ENCODE results near the gene PEX11A.

PEX11A gene

GRCh38 chr15:89666858-89667705 is 23.5 kb downstream of the PEX11A start:
- Histone ChIP-seq H3K9me3 (ENCODE audit: control insufficient read depth, insufficient read depth, low read depth, low read length) (no peaks in the 10 kb centered on the region), H3K4me1 (ENCODE audit: control insufficient read depth, insufficient read depth, low read length) (no peaks in the 10 kb centered on the region), H3K4me3 (ENCODE audit: low read depth, low read length) (no peak overlapping the region), H3K27ac (ENCODE audit: extremely low read depth, low read depth, low read length) (no peak overlapping the region), H3K36me3 (ENCODE audit: control insufficient read depth in 2 of 2, insufficient read depth in 1 of 2, low read length in 2 of 2) (no peaks in the 10 kb centered on the region)
- TF ChIP-seq ZNF791 (tag by site-specific recombination; IDR thresholded peaks at IDR 0.05) (no peak), ZNF112 (tag by site-specific recombination; IDR thresholded peaks at IDR 0.05) (no peak), ZNF362 (tag by site-specific recombination; IDR thresholded peaks at IDR 0.05) (no peak), SETDB1 (IDR thresholded peaks at IDR 0.05; ENCODE audit: insufficient read length, low read length) (no peak), ZNF521 (tag by site-specific recombination; IDR thresholded peaks at IDR 0.05) (no peak), ZFP69B (tag by site-specific recombination; IDR thresholded peaks at IDR 0.05) (no peak), BCL6B (tag by site-specific recombination; IDR thresholded peaks at IDR 0.05) (no peak), ZNF473 (tag by site-specific recombination; IDR thresholded peaks at IDR 0.05) (no peak), ELK4 (IDR thresholded peaks at IDR 0.05; ENCODE audit: borderline replicate concordance, low read depth, low read length) (no peak), REST (tag by site-specific recombination; IDR thresholded peaks at IDR 0.05) (no peak), ZNF2 (tag by site-specific recombination; IDR thresholded peaks at IDR 0.05) (no peak), ZBTB26 (tag by site-specific recombination; optimal IDR thresholded peaks at IDR 0.05) (no peak), ZNF530 (tag by site-specific recombination; IDR thresholded peaks at IDR 0.05; ENCODE audit: low read depth) (no peak), BCL11B (tag by site-specific recombination; IDR thresholded peaks at IDR 0.05; ENCODE audit: low read depth) (no peak), ZNF561 (tag by site-specific recombination; IDR thresholded peaks at IDR 0.05; ENCODE audit: borderline replicate concordance) (no peak), ZBTB6 (tag by site-specific recombination; IDR thresholded peaks at IDR 0.05) (no peak), ZNF114 (tag by site-specific recombination; IDR thresholded peaks at IDR 0.05) (no peak), ZNF549 (tag by site-specific recombination; IDR thresholded peaks at IDR 0.05) (no peak), ZNF777 (tag by site-specific recombination; IDR thresholded peaks at IDR 0.05; ENCODE audit: borderline replicate concordance) (no peak)
- ChIA-PET CTCF (interaction anchor here (7.8 kb wide), 1 partner anchor 20 kb away, joined by 36 read pairs; no protein-coding TSS in a partner anchor), POLR2A (no interaction called here)

All from HEK293 (cell line).